HUES48 (cell line): ENCODE measurements around the gene ZNHIT2.

Experiments used
- H3K27ac ChIP-seq: one replicate; pipeline ENCODE4 v1.7.0; 2013; ENCODE audit warnings: low read depth, low read length, inconsistent platforms
- H3K27me3 ChIP-seq: 2 replicates; pipeline ENCODE4 v1.6.1; 2013; ENCODE audit warnings: mild to moderate bottlenecking, low read length; ENCODE audit not compliant: control insufficient read depth, insufficient read depth
- H3K36me3 ChIP-seq: 2 replicates; pipeline ENCODE4 v1.6.1; 2013; ENCODE audit warnings: low read length; ENCODE audit not compliant: control insufficient read depth, insufficient read depth
- H3K4me1 ChIP-seq: 2 replicates; pipeline ENCODE4 v1.6.1; 2013; ENCODE audit warnings: mild to moderate bottlenecking, low read length; ENCODE audit not compliant: control insufficient read depth, insufficient read depth
- H3K4me3 ChIP-seq: 2 replicates; pipeline ENCODE4 v1.5.1; 2013; ENCODE audit warnings: mild to moderate bottlenecking, low read depth, low read length
- H3K9ac ChIP-seq: 2 replicates; pipeline ENCODE4 v1.6.1; 2013; ENCODE audit warnings: mild to moderate bottlenecking, low read depth, low read length, moderate library complexity
- H3K9me3 ChIP-seq: 2 replicates; pipeline ENCODE4 v1.6.1; 2013; ENCODE audit warnings: low read length; ENCODE audit not compliant: control insufficient read depth, insufficient read depth

ZNHIT2 gene

DNA sequence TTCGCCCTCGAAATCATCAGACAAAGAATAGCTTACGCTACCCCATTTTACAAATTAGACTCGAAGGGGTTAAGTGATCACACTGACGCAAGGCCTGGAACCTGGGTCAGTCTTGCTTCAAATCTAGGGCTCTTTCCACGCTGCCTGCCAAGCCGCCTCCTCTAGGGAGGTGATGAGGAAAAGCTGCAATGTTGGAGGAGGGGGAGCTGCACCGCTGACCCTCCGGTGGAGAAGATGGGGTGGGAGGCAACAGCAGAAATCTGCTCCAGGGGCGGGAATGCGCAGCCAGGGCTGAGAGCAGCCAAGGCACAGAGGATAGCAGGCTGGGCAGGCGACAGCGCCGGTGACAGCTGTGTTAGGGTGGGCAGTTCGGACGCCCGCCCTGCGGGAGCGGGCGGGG, 16.2 kb upstream of the ZNHIT2 start:
- H3K9ac ChIP-seq, result peak overlapping the region; percentile 98
- H3K27ac ChIP-seq, result peak overlapping the region; percentile 98
- H3K4me3 ChIP-seq, result peak overlapping the region; percentile 83

DNA sequence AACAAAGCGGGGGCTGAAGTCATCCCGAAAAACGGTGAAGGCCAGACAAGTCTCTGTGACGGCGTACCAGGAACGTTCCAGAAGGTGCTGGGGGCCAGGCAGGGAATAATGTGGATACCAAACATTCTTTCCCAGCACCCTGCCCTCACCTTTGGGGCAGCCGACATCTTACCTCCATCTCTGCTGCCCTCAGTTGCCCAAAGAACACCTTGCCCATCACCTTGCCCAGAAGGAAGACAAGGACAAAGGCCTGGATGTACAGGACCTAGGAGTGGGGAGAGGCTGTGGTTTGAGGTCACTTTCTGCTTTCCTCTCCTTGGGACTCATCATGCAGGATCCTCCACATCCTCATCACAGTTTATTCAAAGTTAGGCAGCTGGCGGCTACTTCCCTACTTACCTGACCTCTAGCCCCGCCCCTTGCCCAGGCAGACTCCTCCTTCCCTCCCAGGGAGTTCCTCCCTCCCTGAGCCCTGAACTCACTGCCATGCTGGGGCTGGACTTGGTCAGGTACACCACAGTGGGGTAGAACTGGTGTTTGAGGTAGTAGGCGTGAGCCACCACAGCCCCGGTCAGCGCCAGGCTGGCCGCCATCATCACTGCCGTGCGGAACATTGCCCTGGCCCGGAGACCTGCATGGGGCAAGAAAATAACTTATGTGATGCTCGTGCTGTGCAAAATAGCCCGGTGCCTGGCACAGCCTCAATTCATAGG, 15.6 kb upstream of the ZNHIT2 start:
- no peaks in the 10 kb centered on the region for H3K27me3 ChIP-seq
- peaks cover 46% of the 10 kb centered on the region for H3K36me3 ChIP-seq
- H3K27ac ChIP-seq, result peak overlapping the region; percentile 98
- H3K9me3 ChIP-seq, result no peaks in the 10 kb centered on the region
- peak overlapping the region; percentile 83 for H3K4me3 ChIP-seq
- H3K4me1 ChIP-seq, result peaks cover 9% of the 10 kb centered on the region
- no peak overlapping the region for H3K9ac ChIP-seq

More for the DNA sequence above, 16.2 kb upstream of the ZNHIT2 start:
- Histone ChIP-seq H3K36me3 (peaks cover 42% of the 10 kb centered on the region), H3K9me3 (no peaks in the 10 kb centered on the region), H3K27me3 (no peaks in the 10 kb centered on the region), H3K4me1 (peaks cover 9% of the 10 kb centered on the region)

DNA sequence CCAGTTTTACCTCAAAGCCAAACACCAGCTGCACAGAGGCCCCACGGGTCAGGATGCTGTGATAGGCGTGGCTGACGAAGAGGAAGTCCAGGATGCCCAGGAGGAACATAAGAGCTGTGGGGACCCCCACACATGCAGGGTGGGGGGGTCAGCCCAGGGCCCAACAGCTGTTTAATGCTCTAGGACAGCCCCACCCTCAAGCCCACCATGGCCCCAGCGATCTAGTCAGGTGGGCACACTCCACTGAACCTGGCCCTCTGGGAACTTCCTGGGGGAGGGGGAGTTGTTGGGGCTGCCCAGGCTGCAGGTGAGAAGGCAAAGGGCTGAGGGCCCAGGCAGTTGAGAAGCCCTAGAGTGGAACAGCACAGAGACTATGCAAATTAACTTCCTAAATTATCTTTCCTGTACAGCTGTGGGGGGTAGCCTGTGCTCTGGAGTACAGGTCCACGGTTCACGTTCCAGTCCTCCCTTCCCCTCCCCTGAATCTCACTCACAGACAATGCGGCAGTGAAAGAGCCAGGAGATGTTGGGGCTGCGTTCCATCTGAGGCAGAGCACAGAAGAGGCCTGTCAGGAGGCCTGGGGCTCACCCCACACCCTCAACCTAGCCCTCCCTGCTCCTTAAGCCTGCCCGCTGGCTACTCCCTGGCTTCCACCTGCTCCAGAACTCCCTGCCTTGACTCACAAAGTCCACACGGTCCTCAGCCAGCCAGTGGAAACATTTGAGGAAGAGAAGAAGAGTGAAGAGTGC, 14.9 kb upstream of the ZNHIT2 start:
- H3K36me3 ChIP-seq, result peaks cover 54% of the 10 kb centered on the region
- no peaks in the 10 kb centered on the region for H3K9me3 ChIP-seq
- no peak overlapping the region for H3K9ac ChIP-seq
- no peak overlapping the region for H3K4me3 ChIP-seq
- H3K27me3 ChIP-seq, result no peaks in the 10 kb centered on the region
- H3K4me1 ChIP-seq, result peaks cover 9% of the 10 kb centered on the region
- no peak overlapping the region for H3K27ac ChIP-seq

- Histone ChIP-seq H3K27me3 (no peaks in the 10 kb centered on the region), H3K4me3 (no peak overlapping the region), H3K4me1 (peaks cover 9% of the 10 kb centered on the region), H3K9ac (no peak overlapping the region), H3K27ac (no peak overlapping the region), H3K36me3 (peaks cover 59% of the 10 kb centered on the region), H3K9me3 (no peaks in the 10 kb centered on the region)
These were observed 14.4 kb upstream of the ZNHIT2 start for GRCh38 chr11:65131895-65132237.

DNA sequence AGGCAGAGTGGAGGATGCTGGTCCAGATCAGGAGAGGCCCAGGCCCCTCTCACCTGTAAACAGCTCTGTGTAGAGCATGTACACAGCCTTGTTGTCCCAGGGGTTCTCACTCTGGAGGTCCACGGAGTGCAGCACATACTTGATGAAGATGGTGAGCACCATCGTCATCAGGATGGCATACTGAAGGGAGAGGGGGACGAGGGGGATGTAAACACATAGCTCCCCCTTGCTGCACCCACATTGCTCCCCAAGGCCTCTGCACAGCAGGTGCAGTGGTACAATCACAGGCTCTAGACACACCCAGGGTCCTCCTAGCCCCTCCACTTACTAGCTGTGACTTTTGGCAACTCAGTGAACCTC, 13.9 kb upstream of the ZNHIT2 start:
- Histone ChIP-seq H3K36me3 (peaks cover 64% of the 10 kb centered on the region), H3K9ac (no peak overlapping the region), H3K9me3 (no peaks in the 10 kb centered on the region), H3K4me3 (no peak overlapping the region), H3K4me1 (peaks cover 9% of the 10 kb centered on the region), H3K27ac (no peak overlapping the region), H3K27me3 (no peaks in the 10 kb centered on the region)

- Histone ChIP-seq H3K9me3 (no peaks in the 10 kb centered on the region), H3K4me1 (peaks cover 9% of the 10 kb centered on the region), H3K4me3 (no peak overlapping the region), H3K27ac (no peak overlapping the region), H3K27me3 (no peaks in the 10 kb centered on the region), H3K36me3 (peaks cover 70% of the 10 kb centered on the region), H3K9ac (no peak overlapping the region)
These were observed 13.3 kb upstream of the ZNHIT2 start for GRCh38 chr11:65130631-65131416.

GRCh38 chr11:65129649-65130441, 12.3 kb upstream of the ZNHIT2 start:
- H3K36me3 ChIP-seq, result peaks cover 79% of the 10 kb centered on the region
- no peak overlapping the region for H3K4me3 ChIP-seq

GRCh38 chr11:65128182-65129145, 11.0 kb upstream of the ZNHIT2 start:
- H3K27ac ChIP-seq, result no peak overlapping the region
- H3K9me3 ChIP-seq, result no peaks in the 10 kb centered on the region
- H3K36me3 ChIP-seq, result peaks cover 88% of the 10 kb centered on the region
- H3K27me3 ChIP-seq, result no peaks in the 10 kb centered on the region
- peaks cover 5% of the 10 kb centered on the region; the same call in 1 of the 2 replicates for H3K4me1 ChIP-seq
- H3K9ac ChIP-seq, result no peak overlapping the region
- H3K4me3 ChIP-seq, result no peak overlapping the region

More at GRCh38 chr11:65129649-65130441, 12.3 kb upstream of the ZNHIT2 start:
- H3K27ac ChIP-seq, result no peak overlapping the region
- no peaks in the 10 kb centered on the region for H3K27me3 ChIP-seq
- peaks cover 5% of the 10 kb centered on the region; the same call in 1 of the 2 replicates for H3K4me1 ChIP-seq
- H3K9me3 ChIP-seq, result no peaks in the 10 kb centered on the region
- no peak overlapping the region for H3K9ac ChIP-seq

- H3K4me3 ChIP-seq, result no peak overlapping the region
- H3K36me3 ChIP-seq, result peaks cover 83% of the 10 kb centered on the region
- no peak overlapping the region for H3K27ac ChIP-seq
- no peaks in the 10 kb centered on the region for H3K4me1 ChIP-seq
- no peak overlapping the region for H3K9ac ChIP-seq
- H3K9me3 ChIP-seq, result no peaks in the 10 kb centered on the region
- no peaks in the 10 kb centered on the region for H3K27me3 ChIP-seq
These were observed 10.1 kb upstream of the ZNHIT2 start for GRCh38 chr11:65127473-65128181.
